Adrenal gland (tissue), 19 donors: Measurements from ENCODE around the gene STRIP2. TPM values are rescaled to one million over a fixed set of nuclear protein-coding genes. Genes with fewer than 3 reads are reported as not detected.
A peak's percentile ranks its signal among the peaks of the same experiment; 100 is the strongest.

Source experiments
- DNase-seq, 7 donors: peaks; one replicate each; pipeline ENCODE4 v3.0.0-alpha.2; 2019 to 2020
- H3K27ac ChIP-seq, 5 donors: fragments of 200-600 bp; sonication (generic) in 4 of 5; 1 replicate in 3 of 5; 2 replicates in 2 of 5; pipeline versions ENCODE4 v1.5.1 to v1.8.0; 2016 to 2020; ENCODE audit warnings: mild to moderate bottlenecking in 1 of 5
- H3K27me3 ChIP-seq: fragments of 200-600 bp; 2 replicates; pipeline ENCODE4 v1.8.0; 2021
- H3K36me3 ChIP-seq, 2 donors: fragments of 200-600 bp; replicated peaks in 1 of 2; 1 replicate in 1 of 2; 2 replicates in 1 of 2; pipeline versions ENCODE4 v1.5.1 to v1.8.0; 2018 to 2022
- H3K4me1 ChIP-seq, 2 donors: fragments of 200-600 bp; replicated peaks in 1 of 2; 1 replicate in 1 of 2; 2 replicates in 1 of 2; pipeline versions ENCODE4 v1.5.1 to v1.8.0; 2018 to 2021
- H3K4me3 ChIP-seq, 4 donors: fragments of 200-600 bp; sonication (generic) in 3 of 4; one replicate each; pipeline ENCODE4 v1.5.1; 2016 to 2018
- H3K9me3 ChIP-seq, 3 donors: fragments of 200-600 bp; sonication (generic) in 1 of 3; replicated peaks in 1 of 3; 1 replicate in 2 of 3; 2 replicates in 1 of 3; pipeline versions ENCODE4 v1.5.1 to v1.8.0; 2016 to 2021
- POLR2A ChIP-seq, 2 donors: fragments of 450-650 bp; IDR thresholded peaks; one replicate each; pipeline ENCODE4 v1.6.1; 2017; ENCODE audit warnings: antibody characterized with exemption in 2 of 2, mild to moderate bottlenecking in 2 of 2, moderate library complexity in 1 of 2
- WGBS, 4 donors: extraction: QIAGEN DNeasy Blood & Tissue Kit in 2 of 4; methylation state at CpG; one replicate each; pipeline versions ENCODE4 v1.1.5 to v1.1.7; 2013 to 2017; 5-methylcytosine and 5-hydroxymethylcytosine counted together
- intact Hi-C, 2 donors: fragments of 100-400 bp; cut with DNase I; formaldehyde crosslinking; loops; one replicate each; pipeline versions ENCODE4 v1.14.1 to v1.15.0; 2022 to 2023
- long read RNA-seq, 10 donors: library from polyadenylated mRNA in 3 of 10; unstranded in 2 of 10; stranded (forward) in 1 of 10; transcript quantifications; one replicate each; pipeline ENCODE4 v2.0.0 and lab custom pipeline, GENCODE V29; 2021 to 2026
- polyA plus RNA-seq, 3 donors: library from polyadenylated mRNA; stranded (reverse); fragments of 200-250 nt in 2 of 3; fragments of 350-450 nt in 1 of 3; fragmentation: Illumina TruSeq in 1 of 3; extraction: RNeasy Lipid Tissue Mini Kit (QIAGEN cat#74804) in 1 of 3; gene quantifications; one replicate each; pipeline ENCODE4 v1.2.3, GENCODE V29; 2013 to 2014
- total RNA-seq, 9 donors: library from RNA; depleted of rRNA in 4 of 9; stranded (reverse); fragments of >200 nt in 4 of 9; fragments of 120-200 nt in 1 of 9; fragmentation: NEBNext Ultra II Directional in 1 of 9; extraction: Animal tissue kit (Norgen Biotek cat#: 25700) in 1 of 9; gene quantifications; one replicate each; pipeline versions ENCODE4 v1.1.0 to v1.2.4, GENCODE V29; 2013 to 2023
- TF ChIP-seq, protein P1 (sequence below), 6 experiments: fragments of 450-650 bp in 4 of 6; fragments of 200-600 bp in 2 of 6; sonication (generic) in 1 of 6; IDR thresholded peaks; 1 replicate in 5 of 6; 2 replicates in 1 of 6; pipeline versions ENCODE4 v1.5.1 to v1.8.0; 2016 to 2021; ENCODE audit warnings: antibody characterized with exemption in 6 of 6, mild to moderate bottlenecking in 2 of 6, moderate library complexity in 1 of 6
- donor health status: healthy with polysubstance abuse.
- donor health status: Bipolar disorder and iron deficiency.
- donor health status: DM: yes; HTN: yes; CAD: no.
- donor health status: DM: no; HTN: no; CAD: no.
- donor health status: DM: no; HTN: no; CAD: no.
- donor health status: DM: yes; HTN: yes; CAD: no.

STRIP2 gene, protein sequence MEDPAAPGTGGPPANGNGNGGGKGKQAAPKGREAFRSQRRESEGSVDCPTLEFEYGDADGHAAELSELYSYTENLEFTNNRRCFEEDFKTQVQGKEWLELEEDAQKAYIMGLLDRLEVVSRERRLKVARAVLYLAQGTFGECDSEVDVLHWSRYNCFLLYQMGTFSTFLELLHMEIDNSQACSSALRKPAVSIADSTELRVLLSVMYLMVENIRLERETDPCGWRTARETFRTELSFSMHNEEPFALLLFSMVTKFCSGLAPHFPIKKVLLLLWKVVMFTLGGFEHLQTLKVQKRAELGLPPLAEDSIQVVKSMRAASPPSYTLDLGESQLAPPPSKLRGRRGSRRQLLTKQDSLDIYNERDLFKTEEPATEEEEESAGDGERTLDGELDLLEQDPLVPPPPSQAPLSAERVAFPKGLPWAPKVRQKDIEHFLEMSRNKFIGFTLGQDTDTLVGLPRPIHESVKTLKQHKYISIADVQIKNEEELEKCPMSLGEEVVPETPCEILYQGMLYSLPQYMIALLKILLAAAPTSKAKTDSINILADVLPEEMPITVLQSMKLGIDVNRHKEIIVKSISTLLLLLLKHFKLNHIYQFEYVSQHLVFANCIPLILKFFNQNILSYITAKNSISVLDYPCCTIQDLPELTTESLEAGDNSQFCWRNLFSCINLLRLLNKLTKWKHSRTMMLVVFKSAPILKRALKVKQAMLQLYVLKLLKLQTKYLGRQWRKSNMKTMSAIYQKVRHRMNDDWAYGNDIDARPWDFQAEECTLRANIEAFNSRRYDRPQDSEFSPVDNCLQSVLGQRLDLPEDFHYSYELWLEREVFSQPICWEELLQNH
- total RNA-seq (10 to 100 TPM in 1 of 9 donors, 1 to 10 TPM in 7, under 1 TPM in 1; 0.67 to 10.1 (median 4.2) TPM), polyA plus RNA-seq (1 to 10 TPM; 1.0 to 2.7 (median 2.5) TPM)
- long read RNA-seq, donor 1, result 0 reads
- long read RNA-seq, donor 2, result 0 reads
- long read RNA-seq, donor 3, result 0 reads
- long read RNA-seq, donor 4, partial matches to known transcripts, result 1 of 1 reads
- long read RNA-seq, donor 4, other reads (novel, unspliced or antisense), result 0 of 1 reads
- long read RNA-seq, donor 5, full-length matches to known transcripts, result 2 of 4 reads
- long read RNA-seq, donor 5, partial matches to known transcripts, result 1 of 4 reads
- long read RNA-seq, donor 5, other reads (novel, unspliced or antisense), result 1 of 4 reads
- long read RNA-seq, donor 6, partial matches to known transcripts, result 0 of 1 reads
- long read RNA-seq, donor 6, other reads (novel, unspliced or antisense), result 1 of 1 reads
- long read RNA-seq, donor 7, result 0 reads
- long read RNA-seq, donor 8, result 0 reads
- long read RNA-seq, donor 9, partial matches to known transcripts, result 0 of 1 reads
- long read RNA-seq, donor 9, other reads (novel, unspliced or antisense), result 0 of 1 reads
- long read RNA-seq, donor 10, result 0 reads

DNA sequence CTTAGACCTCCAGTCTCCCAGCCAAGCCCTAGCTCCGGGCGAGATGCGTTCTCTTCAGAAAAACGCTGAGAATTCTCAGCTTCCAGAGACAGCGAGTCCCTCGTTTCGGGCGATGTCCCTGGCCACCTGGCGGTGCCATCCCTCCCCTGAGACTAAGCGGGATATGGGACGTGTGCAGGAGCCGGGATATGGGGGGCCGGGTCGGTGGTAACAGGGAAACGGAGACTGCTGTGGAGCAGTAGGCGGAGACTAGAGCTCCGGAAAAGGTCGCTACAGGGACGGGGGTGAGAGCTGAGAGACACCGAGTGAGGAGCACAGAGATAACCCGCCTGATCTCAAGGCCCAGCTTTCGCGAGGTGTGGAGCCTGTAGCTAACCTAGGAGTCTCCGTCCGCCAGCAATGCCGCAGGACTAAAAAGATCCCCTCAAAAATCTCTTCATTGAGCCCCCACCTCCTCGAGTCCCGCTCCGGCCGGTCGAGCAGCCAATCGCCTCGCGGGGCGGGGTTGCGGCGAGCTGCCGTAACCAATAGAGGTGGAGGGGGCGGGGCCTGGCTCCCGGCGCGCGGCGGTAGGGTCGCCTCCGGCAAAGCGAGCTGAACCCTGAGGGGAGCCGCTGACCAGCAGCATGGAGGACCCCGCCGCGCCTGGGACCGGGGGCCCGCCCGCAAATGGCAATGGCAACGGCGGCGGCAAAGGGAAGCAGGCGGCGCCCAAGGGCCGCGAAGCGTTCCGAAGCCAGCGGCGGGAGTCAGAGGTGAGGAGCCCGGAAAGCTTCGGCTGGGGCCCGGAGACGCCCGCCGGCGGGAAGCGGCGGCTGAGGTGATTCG is at the start of gene STRIP2:
TSS of gene STRIP2 (plus strand) at position 586 of the 828 bp plus-strand sequence. CDS start at position 627, 41 bp downstream.
- intact Hi-C loops, result no loop called here
- Histone ChIP-seq H3K36me3 (no peaks in the 10 kb centered on the region), H3K27ac (peak within 1 kb of the TSS in 3 of 5 donors; percentile 9 to 57 (median 29)), H3K4me1 (peaks cover 0 to 14% of the 10 kb centered on the region in 2 donors), H3K9me3 (no peaks in the 10 kb centered on the region), H3K27me3 (no peaks in the 10 kb centered on the region), H3K4me3 (peak within 1 kb of the TSS; percentile 10 to 76 (median 66))
- WGBS, 4 donors, result 0 to 2% (median 1%) methylated on average over 23 to 75 of the region's 75 CpGs
- peak; percentile 84 to 93 (median 91) for DNase-seq
- TF ChIP-seq, protein P1, sequence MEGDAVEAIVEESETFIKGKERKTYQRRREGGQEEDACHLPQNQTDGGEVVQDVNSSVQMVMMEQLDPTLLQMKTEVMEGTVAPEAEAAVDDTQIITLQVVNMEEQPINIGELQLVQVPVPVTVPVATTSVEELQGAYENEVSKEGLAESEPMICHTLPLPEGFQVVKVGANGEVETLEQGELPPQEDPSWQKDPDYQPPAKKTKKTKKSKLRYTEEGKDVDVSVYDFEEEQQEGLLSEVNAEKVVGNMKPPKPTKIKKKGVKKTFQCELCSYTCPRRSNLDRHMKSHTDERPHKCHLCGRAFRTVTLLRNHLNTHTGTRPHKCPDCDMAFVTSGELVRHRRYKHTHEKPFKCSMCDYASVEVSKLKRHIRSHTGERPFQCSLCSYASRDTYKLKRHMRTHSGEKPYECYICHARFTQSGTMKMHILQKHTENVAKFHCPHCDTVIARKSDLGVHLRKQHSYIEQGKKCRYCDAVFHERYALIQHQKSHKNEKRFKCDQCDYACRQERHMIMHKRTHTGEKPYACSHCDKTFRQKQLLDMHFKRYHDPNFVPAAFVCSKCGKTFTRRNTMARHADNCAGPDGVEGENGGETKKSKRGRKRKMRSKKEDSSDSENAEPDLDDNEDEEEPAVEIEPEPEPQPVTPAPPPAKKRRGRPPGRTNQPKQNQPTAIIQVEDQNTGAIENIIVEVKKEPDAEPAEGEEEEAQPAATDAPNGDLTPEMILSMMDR (IDR thresholded peaks at IDR 0.05), result peak in 3 of 6 experiments; percentile 24 to 44 (median 30)
- TF ChIP-seq POLR2A (IDR thresholded peaks at IDR 0.05), result peak in 1 of 2 donors; percentile 45

DNA sequence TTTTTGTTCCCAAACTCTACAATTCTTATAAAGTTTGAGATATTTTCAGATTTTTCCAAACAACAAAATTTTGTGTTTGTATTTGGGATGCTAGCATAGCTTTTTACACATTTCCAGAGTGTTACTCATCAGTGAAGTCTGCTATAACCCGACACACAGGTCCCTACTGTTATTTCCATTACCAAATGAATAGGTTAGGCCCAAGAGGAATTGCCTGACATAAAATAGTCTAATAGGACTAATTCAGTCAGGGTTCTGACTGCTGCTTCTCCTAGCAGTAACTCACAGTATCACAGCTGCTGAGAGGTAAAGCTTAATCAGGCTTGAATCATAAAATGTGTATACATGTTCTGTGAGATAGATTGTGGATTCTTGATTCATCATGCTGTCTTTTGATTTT is 49.1 kb upstream of the STRIP2 start:
- H3K9me3 ChIP-seq, result no peaks in the 10 kb centered on the region
- no peak for DNase-seq
- H3K4me1 ChIP-seq, result no peaks in the 10 kb centered on the region
- H3K4me3 ChIP-seq, result no peak overlapping the region
- no peaks in the 10 kb centered on the region for H3K27me3 ChIP-seq
- no peak overlapping the region for H3K27ac ChIP-seq
- WGBS, 4 donors, result 88 to 100% (median 93%) methylated on average over 1 of the region's 1 CpG
- no peaks in the 10 kb centered on the region for H3K36me3 ChIP-seq
- TF ChIP-seq POLR2A (IDR thresholded peaks at IDR 0.05), result no peak
- TF ChIP-seq, protein P1 (IDR thresholded peaks at IDR 0.05), result no peak
- intact Hi-C loops, result no loop called here

DNA sequence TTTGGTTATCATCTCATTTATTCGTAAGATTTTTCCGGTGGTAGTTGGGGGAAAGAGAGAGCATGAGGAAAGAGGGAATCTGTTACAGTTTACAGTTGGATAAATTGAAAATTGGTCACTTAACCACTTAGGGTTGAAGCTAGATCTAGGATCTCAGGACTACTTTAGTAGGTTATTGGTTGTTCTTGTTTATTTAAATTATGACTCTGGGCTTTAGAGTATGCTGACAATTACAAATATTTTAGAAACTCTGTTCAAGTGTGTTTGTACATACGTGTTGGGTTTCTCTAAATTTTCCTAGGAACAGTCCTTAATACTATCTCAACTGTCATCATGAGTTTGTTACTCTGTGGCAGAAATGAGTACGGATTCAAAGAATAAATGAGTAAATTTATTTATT is 48.6 kb upstream of the STRIP2 start:
- no peak overlapping the region for H3K27ac ChIP-seq
- H3K4me3 ChIP-seq, result no peak overlapping the region
- no peaks in the 10 kb centered on the region for H3K36me3 ChIP-seq
- no peaks in the 10 kb centered on the region for H3K4me1 ChIP-seq
- 95 to 97% (median 96%) methylated on average over 4 of the region's 4 CpGs for WGBS, 4 donors
- intact Hi-C loops, result no loop called here
- no peaks in the 10 kb centered on the region for H3K9me3 ChIP-seq
- no peaks in the 10 kb centered on the region for H3K27me3 ChIP-seq
- no peak for DNase-seq
- TF ChIP-seq, protein P1 (IDR thresholded peaks at IDR 0.05), result no peak
- no peak for TF ChIP-seq POLR2A (IDR thresholded peaks at IDR 0.05)
